CD4-positive, alpha-beta memory T cell (primary cell): Measurements from ENCODE around the gene MRPL22. TPM values are rescaled to one million over a fixed set of nuclear protein-coding genes. Genes with fewer than 3 reads are reported as not detected.

Source experiments
- polyA plus RNA-seq, 2 donors: library from polyadenylated mRNA; unstranded; fragments of 300-500 nt; fragmentation: Illumina TruSeq; gene quantifications; one replicate each; pipeline ENCODE4 v1.2.3, GENCODE V29; 2021
- total RNA-seq, 2 experiments: library from RNA; stranded (reverse); gene quantifications; one replicate each; pipeline ENCODE4 v1.2.3, GENCODE V29; 2021

Gene MRPL22
- total and polyA plus RNA-seq, 4 experiments from 2014 or later = 28.0 to 101 (median 65.1) TPM

Other genes starting within 250 kb of the MRPL22 start
- 100 to 1,000 TPM; 152 to 159 TPM for gene LARP1, start 185.7 kb upstream of the MRPL22 start, total RNA-seq
- gene LARP1, start 185.7 kb upstream of the MRPL22 start, polyA plus RNA-seq = 10 to 100 TPM in 1 of 2 donors, 1 to 10 TPM in 1; 6.0 to 28.8 TPM
- gene FAXDC2, start 90.5 kb upstream of the MRPL22 start, total RNA-seq = under 1 TPM in 1 of 2 experiments, not detected in 1; 0.47 TPM
- gene FAXDC2, start 90.5 kb upstream of the MRPL22 start, polyA plus RNA-seq = 1 to 10 TPM in 1 of 2 donors, not detected in 1; 1.7 TPM
- gene CNOT8, start 82.4 kb upstream of the MRPL22 start, total RNA-seq = 100 to 1,000 TPM; 110 to 115 TPM
- 100 to 1,000 TPM; 164 to 243 TPM for gene CNOT8, start 82.4 kb upstream of the MRPL22 start, polyA plus RNA-seq
- 10 to 100 TPM; 17.0 to 19.1 TPM for gene GEMIN5, start 2.9 kb upstream of the MRPL22 start, total RNA-seq
- gene GEMIN5, start 2.9 kb upstream of the MRPL22 start, polyA plus RNA-seq = 10 to 100 TPM in 1 of 2 donors, 1 to 10 TPM in 1; 3.3 to 10.5 TPM
- not detected for gene KIF4B, start 72.7 kb downstream of the MRPL22 start, total RNA-seq
- gene KIF4B, start 72.7 kb downstream of the MRPL22 start, polyA plus RNA-seq = not detected